Stimulated activated CD8-positive, alpha-beta memory T cell treated with anti-CD3 and anti-CD28 coated beads, Interleukin-15, amount 100 ng/mL, for 24 hours (primary cell): Measurements from ENCODE around the gene DAD1.
A peak's percentile ranks its signal among the peaks of the same experiment; 100 is the strongest.
"Not testable (repeated sequence)": the region's sequence is repeated elsewhere in the genome, so short reads cannot be mapped to it uniquely, and the experiment has no call there.

ENCODE experiments used
- DNase-seq: peaks from one replicate; pipeline ENCODE4 v3.0.0-alpha.2; 2020; ENCODE audit warnings: low read depth

Gene DAD1

GRCh38 chr14:22567437-22567836 lies 21.6 kb downstream of the DAD1 start:
- DNase-seq: no peak

GRCh38 chr14:22566845-22567244 lies 22.2 kb downstream of the DAD1 start:
- DNase-seq: no peak

DNA sequence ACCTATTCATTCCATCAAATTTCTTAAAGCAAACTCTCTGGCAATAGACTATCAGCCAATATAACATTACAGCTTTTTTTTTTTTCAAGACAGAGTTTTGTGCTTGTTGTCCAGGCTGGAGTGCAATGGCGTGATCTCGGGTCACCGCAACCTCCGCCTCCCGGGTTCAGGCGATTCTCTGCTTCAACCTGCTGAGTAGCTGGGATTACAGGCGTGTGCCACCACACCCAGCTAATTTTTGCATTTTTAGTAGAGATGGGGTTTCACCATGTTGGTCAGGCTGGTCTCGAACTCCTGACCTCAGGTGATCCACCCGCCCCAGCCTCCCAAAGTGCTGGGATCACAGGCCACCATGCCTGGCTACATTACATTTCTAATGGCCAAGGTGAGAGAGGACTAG lies 22.8 kb downstream of the DAD1 start:
- DNase-seq: not testable (repeated sequence)

DNA sequence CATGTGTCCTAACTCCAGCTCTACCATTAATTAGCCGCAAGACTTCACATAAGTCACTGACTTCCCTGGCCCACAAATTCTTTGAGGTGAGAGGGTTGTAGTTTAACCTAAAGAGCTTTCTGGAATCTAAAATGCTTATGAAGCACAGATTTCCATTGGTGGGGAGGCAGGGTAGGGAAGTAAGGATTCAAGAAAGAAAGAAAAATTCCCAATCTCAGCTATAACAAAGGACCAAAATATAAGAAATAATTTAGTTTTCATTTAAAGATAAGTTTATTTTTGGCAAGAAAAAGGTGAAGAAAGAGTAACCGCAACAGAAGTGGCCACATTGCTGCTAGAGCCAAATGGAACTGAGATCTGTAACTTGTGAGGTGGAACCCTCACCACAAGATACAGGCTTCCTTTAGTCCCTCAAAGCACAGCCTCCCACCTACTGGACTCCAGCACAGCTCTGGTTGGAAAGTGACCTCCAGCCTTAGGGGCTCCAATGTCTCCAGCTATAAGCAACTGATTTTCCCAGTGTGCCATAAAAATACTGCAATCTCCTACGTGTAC lies 23.6 kb downstream of the DAD1 start:
- no peak for DNase-seq

GRCh38 chr14:22564463-22564862 lies 24.6 kb downstream of the DAD1 start:
- DNase-seq: no peak

- DNase-seq: no peak
Measured at GRCh38 chr14:22563987-22564386, 25.0 kb downstream of the DAD1 start.

- no peak for DNase-seq
Measured at GRCh38 chr14:22561661-22562579, 27.1 kb downstream of the DAD1 start.

- DNase-seq: no peak
Measured at GRCh38 chr14:22561366-22561660, 27.7 kb downstream of the DAD1 start.

GRCh38 chr14:22560662-22561365 lies 28.2 kb downstream of the DAD1 start:
- DNase-seq: no peak

DNA sequence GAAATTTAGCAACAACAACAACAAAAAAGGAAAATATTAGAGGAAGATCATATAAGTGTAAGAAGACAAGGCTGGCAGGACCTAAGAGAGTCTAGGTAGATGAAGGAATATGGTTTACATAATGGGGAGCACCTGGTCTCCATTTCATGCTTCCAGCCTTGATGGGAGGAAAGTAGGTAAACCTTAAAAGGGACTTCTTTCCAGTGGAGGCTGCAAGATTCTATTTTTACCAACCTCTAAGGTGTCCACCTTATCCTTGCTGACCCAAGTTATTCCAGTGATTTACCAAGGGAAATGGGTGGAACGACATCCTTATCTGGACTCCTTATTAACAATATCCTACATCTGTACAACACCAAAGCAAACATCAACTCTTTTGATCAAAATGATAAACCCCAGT lies 30.0 kb downstream of the DAD1 start:
- no peak for DNase-seq

DNA sequence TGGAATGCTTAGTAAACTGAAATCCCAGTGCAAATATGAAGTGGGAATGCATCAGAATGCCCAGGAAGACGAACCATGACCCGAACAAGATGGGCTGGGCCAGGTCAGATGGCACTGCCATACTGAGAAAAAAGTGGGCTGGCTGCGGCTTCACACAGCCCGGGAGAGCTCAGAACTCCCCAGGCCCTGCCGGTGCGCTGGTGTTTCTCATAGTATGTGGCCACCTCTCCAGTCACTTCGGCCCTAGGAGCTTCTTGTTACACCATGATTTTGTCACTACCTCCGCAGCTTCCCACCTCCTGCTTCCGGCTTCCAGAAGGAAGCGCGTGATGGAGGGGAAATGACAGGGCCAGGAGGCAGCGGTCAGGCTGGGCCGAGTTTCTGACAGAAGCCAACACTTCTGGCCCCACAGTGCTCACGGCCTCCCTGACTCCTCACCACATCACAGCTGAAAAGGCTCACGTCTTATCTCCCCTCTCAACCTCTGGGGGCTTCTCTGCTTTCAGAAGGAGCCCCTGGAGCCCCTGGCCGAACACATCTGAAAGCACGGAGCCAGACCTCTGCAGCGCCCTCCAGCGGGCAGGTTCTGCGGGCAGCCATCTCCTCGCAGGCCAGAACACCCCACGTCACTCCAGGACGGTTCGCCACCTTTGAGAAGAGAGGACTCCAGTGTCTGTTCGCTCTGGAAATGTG lies 30.7 kb downstream of the DAD1 start:
- no peak for DNase-seq

DNA sequence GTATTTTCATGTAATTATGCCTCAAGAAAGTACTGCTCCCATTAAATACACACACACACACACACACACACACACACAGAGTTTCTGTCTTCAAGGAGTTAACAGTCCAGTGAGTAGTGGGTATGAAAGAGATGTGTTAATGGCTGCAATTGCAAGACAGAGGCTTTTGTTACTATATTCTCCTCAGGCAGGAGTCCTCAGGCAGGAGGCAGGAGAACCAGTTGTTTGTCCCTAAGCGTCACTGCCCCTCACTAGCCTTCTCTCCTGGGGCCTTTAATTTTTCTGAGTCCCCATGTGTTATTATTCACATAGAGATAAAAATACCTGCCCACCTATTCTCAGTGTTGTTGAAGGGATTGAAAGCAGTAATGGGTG lies 31.2 kb downstream of the DAD1 start:
- no peak for DNase-seq

- DNase-seq: peak; percentile 98
Measured at GRCh38 chr14:22556990-22557623, 31.9 kb downstream of the DAD1 start.

DNA sequence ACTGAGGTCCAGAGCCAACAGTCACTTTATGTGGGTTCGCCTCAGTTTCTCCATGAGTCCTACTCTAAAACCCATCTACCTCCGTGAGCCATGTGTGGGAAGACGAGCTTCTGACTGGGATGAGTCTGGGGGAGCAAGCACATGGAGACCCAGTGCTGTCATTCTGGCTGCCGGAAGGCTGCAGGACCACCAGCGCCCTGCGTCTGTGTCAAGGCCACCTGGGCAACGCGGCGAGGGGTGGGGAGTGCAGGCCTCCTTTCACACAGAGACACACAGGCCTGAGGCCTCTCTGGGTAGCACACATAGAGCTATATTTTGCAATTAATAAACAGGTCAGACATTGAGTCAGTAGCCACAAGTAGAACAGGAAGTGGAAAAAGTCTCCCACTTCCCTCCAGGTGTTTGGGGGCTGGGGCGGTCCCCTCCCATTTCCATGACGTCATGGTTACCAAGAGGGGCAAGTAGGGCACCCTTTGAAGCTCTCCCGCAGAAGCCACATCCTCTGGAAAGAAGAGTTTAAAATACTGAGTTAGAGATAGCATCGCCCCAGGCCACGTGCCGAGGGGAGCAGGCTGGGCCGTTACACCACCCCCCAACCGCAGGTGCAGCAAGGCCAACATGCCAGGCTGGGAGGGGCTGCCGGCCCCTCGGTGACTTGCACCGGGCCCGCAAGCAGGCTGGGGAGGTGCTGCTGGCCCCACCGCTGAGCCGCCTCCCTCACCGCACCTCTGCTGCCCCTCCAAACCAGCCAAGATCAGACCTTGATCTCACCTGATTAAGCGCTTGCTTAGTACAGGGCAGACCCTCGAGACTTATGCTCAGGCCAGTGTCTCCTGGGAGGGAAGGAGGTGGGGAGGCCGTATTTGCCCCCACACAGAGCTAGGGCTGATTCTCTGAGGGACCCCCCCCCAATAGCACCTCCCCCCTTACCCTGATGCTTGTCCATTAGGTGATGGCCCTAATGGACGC lies 32.7 kb downstream of the DAD1 start:
- peak; percentile 78 for DNase-seq

GRCh38 chr14:22555384-22556011 lies 33.5 kb downstream of the DAD1 start:
- DNase-seq: no peak

- DNase-seq: no peak
Measured at GRCh38 chr14:22554498-22555383, 34.3 kb downstream of the DAD1 start.

DNA sequence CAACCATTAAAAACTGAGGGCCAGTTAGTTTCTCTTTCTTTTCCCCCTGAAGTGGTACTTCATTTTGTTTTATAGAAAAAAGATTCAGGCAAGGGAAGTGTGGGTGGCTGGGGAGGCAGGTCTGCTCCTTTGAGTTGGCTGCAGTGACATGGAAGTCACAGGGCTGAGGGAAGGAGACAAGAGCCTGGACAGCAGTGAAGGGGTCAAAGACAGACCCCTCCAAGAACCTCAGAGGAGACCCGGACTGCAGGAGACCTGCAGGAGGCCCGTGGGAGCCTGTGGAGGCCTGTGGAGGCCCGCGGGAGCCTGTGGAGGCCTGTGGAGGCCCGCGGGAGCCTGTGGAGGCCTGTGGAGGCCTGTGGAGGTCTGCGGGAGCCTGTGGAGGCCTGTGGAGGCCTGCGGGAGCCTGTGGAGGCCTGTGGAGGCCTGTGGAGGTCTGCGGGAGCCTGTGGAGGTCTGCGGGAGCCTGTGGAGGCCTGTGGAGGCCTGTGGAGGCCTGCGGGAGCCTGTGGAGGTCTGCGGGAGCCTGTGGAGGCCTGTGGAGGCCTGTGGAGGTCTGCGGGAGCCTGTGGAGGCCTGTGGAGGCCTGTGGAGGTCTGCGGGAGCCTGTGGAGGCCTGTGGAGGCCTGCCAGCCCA lies 35.0 kb downstream of the DAD1 start:
- DNase-seq: not testable (repeated sequence)

GRCh38 chr14:22553445-22553844 lies 35.6 kb downstream of the DAD1 start:
- DNase-seq: no peak

DNA sequence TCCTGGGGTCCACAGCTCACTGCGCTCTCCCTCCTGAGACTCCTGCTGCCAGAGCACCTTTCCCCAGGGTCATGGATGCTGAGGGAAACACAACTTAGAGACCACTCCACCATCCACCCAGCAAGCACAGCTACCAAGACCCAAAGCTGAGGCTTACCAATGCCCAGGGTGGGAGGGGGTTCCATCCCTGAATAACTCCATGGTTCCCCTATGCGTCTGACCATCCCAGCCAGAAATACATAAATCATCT lies 36.3 kb downstream of the DAD1 start:
- DNase-seq: no peak
